HEK293 (cell line): Measurements from ENCODE around the gene KIRREL3.

Experiments
- CTCF ChIA-PET: fragments of 350-600 bp; formaldehyde crosslinking; extraction: SDS; loops from one replicate; lab custom pipeline; 2021; ENCODE audit warnings: antibody characterized with exemption; lab: Yijun Ruan, JAX
- POLR2A ChIA-PET: fragments of 300-600 bp; formaldehyde crosslinking; extraction: SDS; loops from one replicate; lab custom pipeline; 2020; ENCODE audit warnings: antibody characterized with exemption, inconsistent platforms; lab: Yijun Ruan, JAX
- H3K27ac ChIP-seq: fragments of 200-500 bp; sonication (Bioruptor generic); 2 replicates; pipeline ENCODE4 v1.5.1; 2014; ENCODE audit warnings: low read depth, low read length, control low read depth, inconsistent platforms; ENCODE audit errors: extremely low read depth
- H3K36me3 ChIP-seq, 2 experiments: fragments of 200-500 bp in 1 of 2; sonication (Bioruptor generic) in 1 of 2; 1 replicate in 1 of 2; 2 replicates in 1 of 2; pipeline ENCODE4 v1.5.1; 2014 to 2017; ENCODE audit warnings: inconsistent platforms in 2 of 2, low read length in 2 of 2; ENCODE audit not compliant: control insufficient read depth in 2 of 2, insufficient read depth in 1 of 2
- H3K4me1 ChIP-seq: fragments of 200-500 bp; sonication (Bioruptor generic); 2 replicates; pipeline ENCODE4 v1.5.1; 2014; ENCODE audit warnings: mild to moderate bottlenecking, low read length, inconsistent platforms; ENCODE audit not compliant: control insufficient read depth, insufficient read depth
- H3K4me3 ChIP-seq: 2 replicates; pipeline ENCODE4 v1.5.1; 2011; ENCODE audit warnings: low read depth, mild to moderate bottlenecking, control low read depth, low read length, moderate library complexity
- H3K9me3 ChIP-seq: fragments of 200-500 bp; sonication (Bioruptor generic); 2 replicates; pipeline ENCODE4 v1.5.1; 2014; ENCODE audit warnings: low read depth, low read length, inconsistent platforms; ENCODE audit not compliant: control insufficient read depth, insufficient read depth
- BCL11B ChIP-seq: fragments of 450-650 bp; formaldehyde crosslinking; IDR thresholded peaks from 2 replicates; pipeline ENCODE4 v1.5.1; 2016; ENCODE audit warnings: low read depth, missing biosample characterization, missing genetic modification characterization
- ELK4 ChIP-seq: IDR thresholded peaks from 2 replicates; pipeline ENCODE4 v1.6.1; 2011; ENCODE audit warnings: mild to moderate bottlenecking, low read depth, low read length, borderline replicate concordance
- GLIS2 ChIP-seq: fragments of 450-650 bp; formaldehyde crosslinking; IDR thresholded peaks from 2 replicates; pipeline ENCODE4 v1.5.1; 2016; ENCODE audit warnings: missing biosample characterization, missing genetic modification characterization
- HIC1 ChIP-seq: fragments of 450-650 bp; formaldehyde crosslinking; IDR thresholded peaks from 2 replicates; pipeline ENCODE4 v1.5.1; 2016; ENCODE audit warnings: missing biosample characterization, missing genetic modification characterization
- HOXA7 ChIP-seq: sonication (generic); formaldehyde crosslinking; IDR thresholded peaks from 2 replicates; pipeline ENCODE4 v1.8.1; 2022; ENCODE audit warnings: missing genetic modification reagents, borderline replicate concordance
- MYNN ChIP-seq: fragments of 450-650 bp; formaldehyde crosslinking; IDR thresholded peaks from 2 replicates; pipeline ENCODE4 v1.5.1; 2016; ENCODE audit warnings: missing biosample characterization, missing genetic modification characterization, borderline replicate concordance
- SP2 ChIP-seq: fragments of 450-650 bp; formaldehyde crosslinking; IDR thresholded peaks from 2 replicates; pipeline ENCODE4 v1.5.1; 2016; ENCODE audit warnings: missing biosample characterization, missing genetic modification characterization
- TRIM28 ChIP-seq: IDR thresholded peaks from 2 replicates; pipeline ENCODE4 v1.6.1; 2011; ENCODE audit warnings: low read length, control low read depth, borderline replicate concordance
- ZNF121 ChIP-seq: fragments of 450-650 bp; formaldehyde crosslinking; IDR thresholded peaks from 2 replicates; pipeline ENCODE4 v1.5.1; 2016; ENCODE audit warnings: missing biosample characterization, missing genetic modification characterization
- ZNF133 ChIP-seq: fragments of 450-650 bp; formaldehyde crosslinking; IDR thresholded peaks from 2 replicates; pipeline ENCODE4 v1.5.1; 2016; ENCODE audit warnings: missing biosample characterization, missing genetic modification characterization
- ZNF202 ChIP-seq: fragments of 450-650 bp; formaldehyde crosslinking; IDR thresholded peaks from 2 replicates; pipeline ENCODE4 v1.5.1; 2016; ENCODE audit warnings: missing biosample characterization, missing genetic modification characterization, borderline replicate concordance
- ZNF223 ChIP-seq: fragments of 450-650 bp; formaldehyde crosslinking; IDR thresholded peaks from 2 replicates; pipeline ENCODE4 v1.5.1; 2016; ENCODE audit warnings: missing biosample characterization, missing genetic modification characterization
- ZNF24 ChIP-seq: fragments of 450-650 bp; formaldehyde crosslinking; IDR thresholded peaks from 2 replicates; pipeline ENCODE4 v1.5.1; 2016; ENCODE audit warnings: missing biosample characterization, missing genetic modification characterization
- ZNF37A ChIP-seq: fragments of 450-650 bp; IDR thresholded peaks from 2 replicates; pipeline ENCODE4 v1.5.1; 2018; ENCODE audit warnings: missing biosample characterization, missing genetic modification characterization
- ZNF394 ChIP-seq: fragments of 450-650 bp; formaldehyde crosslinking; IDR thresholded peaks from 2 replicates; pipeline ENCODE4 v1.5.1; 2016; ENCODE audit warnings: missing biosample characterization, missing genetic modification characterization, mild to moderate bottlenecking, moderate library complexity, borderline replicate concordance
- ZNF449 ChIP-seq: fragments of 450-650 bp; formaldehyde crosslinking; IDR thresholded peaks from 2 replicates; pipeline ENCODE4 v1.5.1; 2017; ENCODE audit warnings: missing biosample characterization, mild to moderate bottlenecking, missing genetic modification characterization, moderate library complexity
- ZNF518A ChIP-seq: fragments of 450-650 bp; formaldehyde crosslinking; conservative IDR thresholded peaks from 2 replicates; pipeline ENCODE4 v1.5.1; 2016; ENCODE audit warnings: low read depth, missing biosample characterization, missing genetic modification characterization
- ZNF544 ChIP-seq: fragments of 450-650 bp; formaldehyde crosslinking; IDR thresholded peaks from 2 replicates; pipeline ENCODE4 v1.5.0; 2017; ENCODE audit warnings: missing biosample characterization, missing genetic modification characterization
- ZNF548 ChIP-seq: fragments of 450-650 bp; formaldehyde crosslinking; IDR thresholded peaks from 2 replicates; pipeline ENCODE4 v1.5.1; 2016; ENCODE audit warnings: missing biosample characterization, missing genetic modification characterization
- ZNF600 ChIP-seq: fragments of 450-650 bp; formaldehyde crosslinking; IDR thresholded peaks from 2 replicates; pipeline ENCODE4 v1.5.1; 2016; ENCODE audit warnings: missing biosample characterization, missing genetic modification characterization
- ZNF624 ChIP-seq: fragments of 450-650 bp; formaldehyde crosslinking; IDR thresholded peaks from 2 replicates; pipeline ENCODE4 v1.5.1; 2017; ENCODE audit warnings: missing biosample characterization, missing genetic modification characterization
- ZNF629 ChIP-seq: fragments of 450-650 bp; formaldehyde crosslinking; IDR thresholded peaks from 2 replicates; pipeline ENCODE4 v1.5.1; 2017; ENCODE audit warnings: missing biosample characterization, missing genetic modification characterization
- ZNF660 ChIP-seq: fragments of 450-650 bp; IDR thresholded peaks from 2 replicates; pipeline ENCODE4 v1.5.1; 2018; ENCODE audit warnings: missing biosample characterization, mild to moderate bottlenecking, missing genetic modification characterization
- ZSCAN30 ChIP-seq: fragments of 450-650 bp; IDR thresholded peaks from 2 replicates; pipeline ENCODE4 v1.5.1; 2018; ENCODE audit warnings: missing biosample characterization, mild to moderate bottlenecking, missing genetic modification characterization, moderate library complexity
- ZSCAN5A ChIP-seq: fragments of 450-650 bp; formaldehyde crosslinking; IDR thresholded peaks from 2 replicates; pipeline ENCODE4 v1.5.1; 2016; ENCODE audit warnings: missing biosample characterization, missing genetic modification characterization
- ZXDB ChIP-seq: fragments of 450-650 bp; formaldehyde crosslinking; IDR thresholded peaks from 2 replicates; pipeline ENCODE4 v1.5.1; 2016; ENCODE audit warnings: missing biosample characterization, missing genetic modification characterization

The KIRREL3 gene

GRCh38 chr11:126782810-126783209, 217.8 kb downstream of the KIRREL3 start:
- no peaks in the 10 kb centered on the region for H3K36me3 ChIP-seq
- H3K4me1 ChIP-seq = no peaks in the 10 kb centered on the region
- POLR2A ChIA-PET = no interaction called here
- CTCF ChIA-PET = interaction anchor here (0.7 kb wide), 1 partner anchor 66 kb away, joined by 3 read pairs; no protein-coding TSS in a partner anchor
- no peak overlapping the region for H3K27ac ChIP-seq
- no peak for TF ChIP-seq ZNF37A
- TF ChIP-seq BCL11B (tag by site-specific recombination) = no peak
- TF ChIP-seq ZNF449 = no peak
- TF ChIP-seq HOXA7 (CRISPR knock-in tag) = no peak
- TF ChIP-seq TRIM28 = no peak
- TF ChIP-seq ZNF600 (tag by site-specific recombination) = no peak
- no peak for TF ChIP-seq ZNF24 (tag by site-specific recombination)
- no peak for TF ChIP-seq ZNF629 (tag by site-specific recombination)
- no peak for TF ChIP-seq ZSCAN30
- no peak for TF ChIP-seq ZNF223
- no peak for TF ChIP-seq ZNF548 (tag by site-specific recombination)
- no peak for TF ChIP-seq GLIS2 (tag by site-specific recombination)
- no peak for TF ChIP-seq ZNF624
- no peak for TF ChIP-seq ELK4
- no peak for TF ChIP-seq MYNN (tag by site-specific recombination)
- TF ChIP-seq ZNF133 = no peak
- no peak overlapping the region for H3K4me3 ChIP-seq
- H3K9me3 ChIP-seq = no peaks in the 10 kb centered on the region

GRCh38 chr11:126781942-126782341, 218.6 kb downstream of the KIRREL3 start:
- CTCF ChIA-PET = no interaction called here
- TF ChIP-seq ZXDB (tag by site-specific recombination) (no peak), ZNF518A (tag by site-specific recombination) (no peak), SP2 (tag by site-specific recombination) (no peak), ZNF660 (tag by site-specific recombination) (no peak), ZNF121 (no peak), ZSCAN5A (tag by site-specific recombination) (no peak), HIC1 (no peak), ZNF544 (tag by site-specific recombination) (no peak), ZNF394 (tag by site-specific recombination) (no peak), ZNF202 (tag by site-specific recombination) (no peak)

More at GRCh38 chr11:126781942-126782341, 218.6 kb downstream of the KIRREL3 start:
- no peak overlapping the region for H3K27ac ChIP-seq
- no peaks in the 10 kb centered on the region for H3K4me1 ChIP-seq
- H3K4me3 ChIP-seq = no peak overlapping the region
- POLR2A ChIA-PET = no interaction called here
- H3K36me3 ChIP-seq = no peaks in the 10 kb centered on the region
- no peaks in the 10 kb centered on the region for H3K9me3 ChIP-seq
